HG02943 (cell line): ENCODE results near the gene ST6GALNAC5.

Experiments used
- ATAC-seq: cut with Tn5 transposase; IDR thresholded peaks from one replicate; pipeline ENCODE4 v1.9.1; 2021; ENCODE audit warnings: mild to moderate bottlenecking, low read depth, moderate library complexity; ENCODE audit not compliant: unreplicated experiment

The ST6GALNAC5 gene

DNA sequence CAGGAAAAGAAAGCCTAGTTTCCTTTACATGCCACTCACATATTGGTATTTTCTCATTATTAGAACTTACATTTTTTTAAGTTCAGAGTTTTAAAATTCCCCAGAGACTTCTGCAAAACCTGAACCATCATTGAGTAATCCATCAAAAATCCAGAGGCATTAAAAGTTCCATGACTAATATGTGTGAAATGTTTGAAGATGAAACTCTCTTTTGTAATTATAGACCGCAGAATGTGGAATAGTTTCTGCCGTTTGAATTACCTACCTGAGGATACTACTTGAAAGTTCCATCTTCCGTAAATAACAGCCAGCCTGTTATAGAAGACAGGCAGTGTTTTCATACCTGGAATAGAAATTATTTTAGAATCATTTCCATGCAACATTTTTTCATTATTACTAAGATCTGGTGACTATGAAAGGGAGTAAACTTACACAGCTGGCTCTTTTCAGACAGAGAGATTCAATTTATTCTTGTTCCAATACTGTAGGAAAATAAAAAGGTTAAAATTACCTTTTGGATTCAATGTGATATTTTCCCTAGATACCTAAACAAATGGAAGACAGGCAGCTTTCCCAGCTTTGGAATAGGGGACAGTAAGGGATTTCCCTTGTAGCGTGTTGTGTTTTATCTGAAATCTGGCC, 131.4 kb downstream of the ST6GALNAC5 start:
- ATAC-seq, result no peak

DNA sequence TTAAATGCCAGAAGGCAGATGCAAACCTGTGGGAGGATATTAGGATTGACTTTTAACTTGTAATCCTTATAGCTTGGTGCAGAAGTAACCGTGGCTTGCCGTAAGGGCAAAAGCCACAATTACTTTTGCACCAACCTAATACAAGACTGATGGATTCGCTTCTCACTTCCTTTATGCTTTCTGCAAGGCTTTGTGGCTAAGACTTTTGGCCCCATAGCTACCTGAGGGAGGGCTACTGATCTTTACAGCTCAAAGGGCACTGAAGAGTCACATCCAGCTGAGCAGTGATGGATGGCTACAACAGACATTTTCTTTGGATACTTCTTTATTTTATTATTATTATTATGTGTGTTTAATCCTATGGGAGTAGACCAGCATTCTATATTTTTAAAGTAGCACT, 140.4 kb downstream of the ST6GALNAC5 start:
- ATAC-seq, result no peak

DNA sequence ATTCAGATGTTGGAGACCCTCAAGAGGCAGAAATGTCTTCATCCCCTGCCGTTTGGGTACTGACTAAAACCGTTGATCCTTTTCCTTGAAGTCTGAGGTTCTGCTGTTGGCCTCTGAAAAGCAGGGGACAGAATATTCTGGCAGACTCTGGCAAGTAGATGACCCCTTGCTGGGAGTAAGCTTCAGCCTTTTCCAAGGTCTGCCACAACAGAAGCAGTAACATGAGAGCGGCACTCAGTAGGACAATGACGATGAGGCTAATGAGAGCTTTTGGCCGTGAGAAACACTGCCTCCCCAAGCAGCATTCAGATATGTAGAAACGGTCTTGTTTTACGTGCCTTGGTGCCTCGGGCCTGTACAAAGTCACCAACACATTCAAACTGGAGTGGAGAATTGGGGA, 143.7 kb downstream of the ST6GALNAC5 start:
- ATAC-seq, result no peak

DNA sequence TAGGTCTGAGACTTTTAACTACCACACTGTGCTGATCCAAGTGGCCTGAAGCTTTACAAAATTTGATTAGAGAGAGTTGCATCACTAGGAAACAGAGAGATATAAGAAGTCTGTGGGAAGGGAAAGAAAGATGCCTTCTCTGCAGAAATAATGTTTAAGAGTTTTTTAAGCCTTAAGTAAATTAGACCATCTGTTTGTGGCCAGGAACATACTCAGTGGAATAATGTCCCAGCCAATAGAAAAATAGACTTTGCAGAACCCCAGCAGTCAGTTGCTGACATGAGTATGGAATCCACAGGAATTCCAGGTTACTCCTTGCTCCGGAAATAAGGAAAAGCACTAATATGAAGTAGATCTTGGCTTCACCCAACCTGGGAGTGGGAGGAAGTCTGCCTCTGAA, 144.8 kb downstream of the ST6GALNAC5 start:
- no peak for ATAC-seq

DNA sequence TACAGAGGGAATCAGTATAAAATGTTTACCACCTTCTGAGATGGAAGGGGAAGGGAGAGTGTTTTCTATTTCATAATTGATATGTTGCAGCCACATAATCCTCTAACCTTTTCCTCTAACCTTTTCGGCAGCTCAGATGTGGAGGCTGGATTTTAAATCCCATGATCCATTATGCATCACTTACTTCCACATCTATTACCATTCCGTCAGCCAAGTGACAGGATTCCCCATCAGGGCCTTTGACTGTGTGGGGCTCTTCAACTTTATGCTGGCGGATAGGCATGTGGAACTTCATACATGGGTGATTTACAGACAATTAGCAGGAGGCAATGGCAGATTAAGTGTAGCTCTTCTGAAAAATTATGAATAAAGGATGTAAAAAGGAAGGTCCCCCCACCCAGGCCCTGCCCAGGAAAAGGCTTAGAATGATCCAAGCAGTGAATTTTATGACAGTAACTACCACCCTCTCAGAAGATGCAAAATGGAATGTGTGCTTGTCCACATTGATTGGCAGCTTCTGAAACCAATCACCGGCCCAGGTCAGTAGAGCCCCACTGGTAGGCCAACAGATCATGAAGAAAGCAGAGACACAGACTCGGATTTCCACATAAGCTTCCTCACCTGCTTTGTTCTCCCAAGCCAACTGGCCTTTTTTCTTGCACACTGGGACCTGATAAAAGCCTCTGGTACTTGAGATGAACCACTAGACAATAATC, 147.0 kb downstream of the ST6GALNAC5 start:
- ATAC-seq, result no peak

DNA sequence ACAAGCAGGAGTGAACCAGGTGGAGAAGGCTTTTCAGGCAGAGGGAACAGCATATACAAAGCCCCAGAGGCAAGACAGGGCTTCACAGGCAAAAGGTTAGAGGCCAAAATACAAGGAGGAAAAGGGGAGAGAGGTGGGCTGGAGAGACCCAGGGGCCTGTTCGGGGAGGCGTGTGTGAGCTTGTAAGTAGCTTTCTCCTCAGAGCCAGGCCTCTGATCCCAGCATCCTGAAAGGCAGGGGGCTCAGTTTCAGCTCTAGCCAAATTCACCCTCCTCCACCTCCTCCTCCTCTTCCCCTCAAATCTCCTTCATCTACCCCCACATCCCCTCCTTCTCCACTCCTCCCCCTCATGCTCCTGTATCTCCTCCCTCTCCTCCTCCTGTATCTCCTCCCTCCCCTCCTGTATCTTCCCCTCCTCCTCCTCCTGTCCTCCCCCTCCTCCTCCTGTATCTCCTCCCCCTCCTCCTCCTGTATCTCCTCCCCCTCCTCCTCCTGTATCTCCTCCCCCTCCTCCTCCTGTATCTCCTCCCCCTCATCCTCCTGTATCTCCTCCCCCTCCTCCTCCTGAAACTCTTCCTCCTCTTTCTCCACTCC, 148.6 kb downstream of the ST6GALNAC5 start:
- ATAC-seq, result no peak

DNA sequence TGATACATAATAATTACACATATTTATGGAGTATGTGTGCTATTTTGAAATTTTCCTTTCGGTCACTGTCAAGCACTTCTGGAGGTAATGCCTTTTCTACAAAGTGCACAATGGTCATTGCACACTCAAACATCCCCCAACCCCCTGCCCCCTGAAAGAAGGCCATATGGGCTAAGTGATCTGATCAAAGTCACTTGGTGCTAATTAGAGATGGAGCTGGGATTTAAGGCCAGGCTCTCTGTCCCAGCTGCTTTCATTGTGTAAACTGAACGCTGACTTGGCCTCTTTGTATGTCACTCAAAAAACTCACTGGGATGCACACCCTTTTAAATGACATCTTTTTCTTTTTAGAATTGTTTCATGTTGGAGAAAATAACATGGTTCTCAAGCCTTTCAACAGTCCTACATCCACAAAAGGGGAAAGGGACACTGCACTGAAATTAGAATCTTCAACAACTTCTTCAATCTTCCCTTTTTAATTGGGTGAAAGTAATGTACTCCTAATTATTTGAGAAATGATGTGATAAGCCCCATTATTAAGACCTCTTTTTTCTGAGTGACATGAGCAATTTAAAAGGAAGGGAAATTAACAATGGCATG, 149.2 kb downstream of the ST6GALNAC5 start:
- no peak for ATAC-seq

DNA sequence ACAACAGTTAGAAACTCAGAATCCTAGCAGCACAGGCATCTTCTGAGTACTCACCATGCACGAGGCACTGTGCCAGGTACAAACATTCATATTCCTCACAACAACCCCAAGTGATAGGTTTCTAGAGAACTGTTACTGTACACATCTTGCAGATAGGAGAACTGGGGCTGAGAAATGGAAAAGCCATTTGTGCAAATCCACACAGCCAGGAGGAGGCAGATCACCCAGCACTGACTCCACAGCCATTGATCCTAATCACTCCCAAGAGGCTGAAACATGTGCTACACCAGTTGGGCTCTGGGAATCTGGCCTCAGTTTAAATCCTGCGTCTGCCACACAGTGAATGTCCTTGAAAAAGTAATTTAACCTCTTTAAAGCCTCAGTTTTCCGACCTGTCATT, 151.0 kb downstream of the ST6GALNAC5 start:
- no peak for ATAC-seq

DNA sequence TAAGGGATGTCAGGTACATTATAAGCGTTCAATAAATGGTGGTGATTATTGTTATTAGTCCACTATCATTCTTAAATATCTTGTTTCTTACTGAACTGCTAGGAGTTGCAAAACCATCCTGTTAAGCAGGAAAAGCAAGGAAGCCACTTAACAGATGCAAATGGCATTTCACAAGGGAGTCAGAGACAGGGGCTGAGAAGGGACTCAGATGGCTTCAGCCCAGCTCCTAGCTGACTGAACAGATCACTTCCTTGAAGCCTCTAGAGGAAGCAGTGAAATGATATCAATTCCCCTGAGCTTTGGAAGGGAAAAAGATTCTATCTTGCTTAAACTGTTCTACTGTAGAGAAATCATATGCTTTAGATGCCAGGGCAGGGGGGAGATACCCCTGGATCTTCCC, 151.5 kb downstream of the ST6GALNAC5 start:
- no peak for ATAC-seq

DNA sequence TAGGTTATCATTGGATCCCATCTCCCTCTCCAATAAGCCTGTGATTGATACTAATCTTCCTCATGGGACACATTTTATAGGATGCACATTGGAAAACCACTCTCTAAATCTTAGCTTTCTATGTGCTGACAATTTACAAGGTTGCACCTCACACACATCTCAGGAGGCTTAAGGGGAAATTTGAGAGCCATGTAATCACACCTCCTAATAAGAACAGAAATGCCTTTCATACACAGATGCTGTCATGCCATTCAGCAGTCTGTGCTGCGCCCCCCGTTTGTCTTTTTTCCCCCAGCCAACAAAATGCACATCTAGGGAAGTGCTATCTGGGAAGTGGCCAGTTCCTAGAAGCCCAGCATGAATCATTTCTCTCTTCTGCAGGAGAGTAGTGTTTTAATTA, 154.5 kb downstream of the ST6GALNAC5 start:
- no peak for ATAC-seq

DNA sequence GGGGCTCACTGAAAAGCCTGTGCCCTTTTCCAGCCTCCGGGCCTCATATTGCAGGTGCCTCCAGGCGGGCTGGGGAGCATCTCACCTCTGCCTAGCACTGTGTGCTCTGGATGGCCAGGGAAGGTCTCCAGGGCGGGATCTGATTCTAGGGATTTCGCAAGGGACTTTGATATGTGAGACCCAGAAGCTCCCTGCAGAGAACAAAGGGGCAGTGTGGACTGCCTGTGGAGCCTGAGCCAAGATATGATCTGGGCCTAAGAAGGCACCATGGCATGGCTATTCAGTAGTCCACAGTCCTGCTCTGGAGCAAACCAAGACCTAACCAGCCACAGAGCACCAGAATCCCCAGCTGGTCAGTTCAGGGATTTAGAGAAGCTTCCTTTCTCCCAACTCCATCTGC, 157.2 kb downstream of the ST6GALNAC5 start:
- no peak for ATAC-seq

DNA sequence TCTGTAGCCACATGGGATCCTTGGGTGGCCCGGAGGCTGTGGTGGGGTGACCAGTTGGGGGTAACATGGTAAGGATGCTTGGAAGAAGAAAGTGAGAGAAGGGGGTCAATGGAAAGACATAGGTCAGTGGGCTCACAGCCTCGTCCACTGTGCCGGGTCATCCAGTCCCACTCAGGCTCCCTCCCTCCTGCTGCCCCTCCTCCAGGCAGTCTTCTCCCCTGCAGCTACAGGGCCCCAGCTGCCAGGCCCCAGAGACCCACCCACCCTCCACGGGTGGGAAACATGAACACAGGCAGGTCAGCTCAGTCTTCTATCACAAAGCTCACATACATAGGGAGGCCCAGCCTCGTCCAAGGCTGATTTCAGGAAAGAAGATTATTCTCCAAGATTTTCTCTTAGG, 158.3 kb downstream of the ST6GALNAC5 start:
- no peak for ATAC-seq

DNA sequence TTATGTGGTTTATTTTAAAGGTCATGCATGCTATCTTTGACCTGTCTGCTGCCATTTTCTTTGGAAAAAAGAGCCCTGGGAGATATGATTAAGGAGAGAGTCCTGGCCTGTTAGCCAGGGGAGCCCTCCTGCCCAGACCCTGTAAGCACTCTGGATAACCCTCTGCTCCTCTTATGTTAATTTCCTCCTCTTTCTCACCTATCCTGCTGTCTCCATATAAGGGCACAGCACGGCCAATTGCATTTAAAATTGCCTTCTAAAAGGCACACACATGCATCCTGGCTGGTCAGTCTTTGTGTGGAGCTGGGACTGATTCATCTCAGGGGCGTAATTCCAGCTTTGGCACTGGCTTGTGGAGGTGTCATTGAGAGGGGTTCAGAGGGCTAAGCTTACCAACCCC, 158.9 kb downstream of the ST6GALNAC5 start:
- ATAC-seq, result no peak

DNA sequence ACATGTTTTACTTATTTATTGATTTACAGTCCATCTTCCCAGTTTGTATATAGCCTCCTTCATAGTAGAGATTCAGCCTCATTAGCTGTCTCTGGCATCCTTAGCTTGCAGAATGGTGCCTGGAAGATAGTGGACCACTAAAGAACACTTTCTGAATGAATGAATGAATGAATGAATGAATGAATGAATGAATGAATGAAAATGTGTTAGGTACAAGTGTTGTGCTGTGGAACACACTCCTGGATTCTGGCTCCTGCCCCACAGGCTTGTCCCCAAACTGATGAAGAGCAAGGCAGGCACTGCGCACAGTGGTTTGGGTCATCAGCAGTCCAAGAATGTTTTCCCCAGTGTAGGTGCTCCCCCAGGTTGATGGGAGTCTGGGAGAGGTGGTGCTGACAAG, 159.4 kb downstream of the ST6GALNAC5 start:
- ATAC-seq, result no peak

DNA sequence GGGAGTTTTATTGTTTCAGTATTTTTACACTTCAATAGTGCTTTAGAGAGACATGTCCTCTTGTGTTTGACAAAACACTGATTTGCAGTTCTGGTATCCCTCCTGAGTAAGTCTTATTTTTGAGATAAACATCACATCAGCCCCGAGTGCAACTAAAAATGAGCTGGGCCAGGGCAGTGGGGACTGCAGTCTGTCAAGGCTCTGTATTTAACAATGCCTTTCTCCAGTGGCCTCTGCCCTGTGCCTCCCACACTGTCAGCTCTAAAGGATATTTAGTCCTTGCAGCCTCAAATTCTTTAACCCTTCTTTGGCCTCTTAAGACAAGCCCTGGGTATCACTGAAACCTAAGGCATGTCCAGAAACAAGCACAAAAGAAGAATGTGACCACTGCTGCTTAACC, 160.6 kb downstream of the ST6GALNAC5 start:
- no peak for ATAC-seq

DNA sequence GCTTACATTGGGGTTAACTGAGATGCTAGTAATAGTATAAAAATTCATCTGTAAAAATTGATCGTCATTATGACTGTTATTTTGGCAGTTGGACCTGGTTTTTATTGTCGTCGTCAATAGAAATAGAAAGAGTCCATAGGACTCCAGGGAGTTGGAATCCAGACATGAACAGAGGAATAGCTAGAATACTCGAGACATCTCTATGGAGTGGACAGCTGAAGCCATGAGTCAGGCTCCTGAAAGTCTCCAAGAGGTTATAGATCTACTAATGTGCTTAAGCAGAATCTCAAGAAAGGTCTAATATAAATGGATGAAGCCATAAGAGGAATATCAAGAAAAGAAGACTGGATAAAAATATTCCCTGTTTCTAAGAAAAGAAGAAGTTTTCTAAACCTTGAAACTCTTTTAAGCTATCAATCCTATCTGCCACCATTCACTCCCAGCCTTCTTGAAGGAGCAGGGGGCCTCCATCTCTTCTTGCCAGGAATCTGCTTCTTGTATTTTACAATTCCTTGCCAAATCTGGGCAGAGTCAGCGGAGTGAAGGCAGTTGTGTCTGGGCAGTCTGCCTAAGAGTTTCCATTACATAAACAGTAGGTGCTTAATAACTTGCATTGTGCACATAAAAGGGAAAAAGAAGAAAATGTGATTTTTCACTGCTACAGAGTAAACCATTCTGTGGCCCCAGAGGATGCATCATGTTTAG, 163.3 kb downstream of the ST6GALNAC5 start:
- no peak for ATAC-seq

DNA sequence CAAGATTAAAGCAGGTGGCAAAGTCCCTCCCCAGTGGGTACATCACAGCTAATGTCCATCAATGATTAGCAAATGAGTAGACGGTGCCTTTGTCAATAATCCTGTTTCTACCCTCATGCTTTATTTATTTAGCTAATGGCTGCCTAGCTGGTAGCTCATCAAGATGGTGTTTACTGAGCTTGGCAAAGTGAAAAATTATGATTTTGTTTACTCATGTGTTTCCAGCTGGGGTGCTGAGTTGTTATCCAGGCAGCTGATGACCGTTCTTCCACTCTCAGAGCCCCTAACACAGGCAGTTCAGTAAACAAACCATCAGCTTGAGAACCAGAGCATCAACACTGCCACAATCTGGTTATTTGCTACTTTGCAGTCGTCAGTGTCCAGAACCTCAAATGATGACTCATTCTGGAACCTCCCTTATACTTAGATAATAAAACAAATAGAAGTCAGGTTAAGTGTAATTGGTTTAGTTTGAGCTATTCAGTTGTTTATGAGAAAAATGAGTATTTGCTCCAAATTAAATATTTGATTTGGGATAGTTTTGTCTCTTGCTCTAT, 163.9 kb downstream of the ST6GALNAC5 start:
- no peak for ATAC-seq

DNA sequence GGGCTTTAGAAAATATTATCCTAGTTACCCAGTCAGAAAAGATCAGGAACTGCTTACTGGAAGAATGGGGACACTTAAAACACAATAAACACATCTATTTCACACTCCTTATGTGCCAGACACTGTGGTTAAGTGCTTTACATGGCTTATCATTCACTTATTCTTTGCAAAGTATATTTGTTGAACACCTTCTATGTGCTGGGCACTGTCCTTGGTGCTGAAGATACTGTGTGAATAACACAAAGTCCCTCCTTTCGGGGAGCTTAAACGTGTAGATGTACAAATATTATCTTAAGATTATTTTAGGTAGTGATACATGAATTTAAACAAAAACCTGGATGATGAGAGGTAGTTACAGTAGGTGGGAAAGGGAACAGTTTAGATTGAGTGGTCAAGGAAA, 169.3 kb downstream of the ST6GALNAC5 start:
- no peak for ATAC-seq

DNA sequence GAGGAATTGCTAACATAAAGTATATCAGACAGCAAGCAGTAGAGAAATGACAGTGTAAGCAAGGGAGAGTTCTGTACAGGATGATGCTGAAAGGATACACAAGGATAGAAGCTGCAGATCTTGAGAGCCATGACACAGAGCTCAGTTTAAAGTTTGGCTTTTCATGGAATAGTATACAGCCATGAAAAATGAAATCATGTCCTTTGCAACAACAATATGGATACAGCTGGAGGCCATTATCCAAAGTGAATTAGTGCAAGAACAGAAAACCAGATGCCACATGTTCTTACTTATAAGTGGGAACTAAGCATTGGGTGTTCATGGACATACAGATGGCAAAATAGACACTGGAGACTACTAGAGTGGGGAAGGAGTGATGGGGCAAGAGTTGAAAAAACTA, 169.8 kb downstream of the ST6GALNAC5 start:
- ATAC-seq, result no peak

DNA sequence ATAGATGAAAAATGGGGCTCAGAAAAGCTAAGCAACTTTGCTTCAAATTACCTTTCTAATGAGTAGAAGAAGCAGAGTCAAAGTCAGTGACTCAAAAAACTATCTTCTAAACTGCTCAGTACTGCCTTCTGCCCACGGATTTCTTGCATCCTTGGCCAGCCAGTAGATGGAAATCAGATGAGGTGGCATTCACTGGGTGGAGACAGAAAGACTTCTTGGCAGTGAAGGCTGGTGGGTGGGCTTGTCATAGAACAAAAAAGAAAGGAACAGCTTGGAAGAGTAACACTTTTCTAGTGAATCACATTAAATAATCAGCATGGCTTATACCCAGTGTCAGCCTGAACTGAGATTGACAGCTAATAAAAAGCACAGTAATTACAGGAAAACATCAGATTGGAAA, 170.7 kb downstream of the ST6GALNAC5 start:
- no peak for ATAC-seq

DNA sequence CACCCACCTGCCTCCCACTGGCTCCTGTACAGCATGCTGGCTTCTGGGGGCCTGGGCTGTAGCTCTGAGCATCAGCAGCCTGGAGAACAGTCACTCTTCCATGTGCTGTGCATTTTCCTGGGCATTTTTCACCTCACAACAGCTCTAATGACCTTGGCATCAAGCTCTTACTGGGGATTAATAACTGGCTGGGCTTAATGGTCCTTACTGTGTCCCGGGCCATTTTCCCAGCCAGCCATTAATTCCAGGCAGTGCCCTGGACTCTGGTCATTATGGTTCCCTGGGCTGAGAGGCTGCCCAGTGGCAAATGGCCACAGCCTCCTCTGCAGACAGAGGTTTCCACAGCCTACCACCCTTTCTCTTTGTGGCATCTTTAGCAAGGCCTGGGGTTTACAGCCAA, 171.8 kb downstream of the ST6GALNAC5 start:
- ATAC-seq, result no peak
